NOMO-1 treated with dmso at 0.1 percent for 144 hours (cell line): ENCODE results near the gene PHLDA2.

Experiments
- DNase-seq: peaks from one replicate; lab custom pipeline; 2025; ENCODE audit not compliant: unreplicated experiment; lab: John Stamatoyannopoulos, UW

Gene PHLDA2

GRCh38 chr11:2928605-2929530, at the start of gene PHLDA2:
Gene PHLDA2, minus strand, starts transcription at chr11:2929420. Its CDS starts 56 bp downstream, at chr11:2929364.
- peak; percentile 47 for DNase-seq

GRCh38 chr11:2977113-2977512, 47.9 kb upstream of the PHLDA2 start:
- DNase-seq = no peak

- DNase-seq = no peak
Measured at GRCh38 chr11:2976294-2977063, 47.3 kb upstream of the PHLDA2 start.

- DNase-seq = peak; percentile 10
Measured at GRCh38 chr11:2975594-2975993, 46.4 kb upstream of the PHLDA2 start.

GRCh38 chr11:2974272-2974671, 45.1 kb upstream of the PHLDA2 start:
- DNase-seq = no peak

GRCh38 chr11:2968341-2968900, 39.2 kb upstream of the PHLDA2 start:
- DNase-seq = no peak

GRCh38 chr11:2964782-2965181, 35.6 kb upstream of the PHLDA2 start:
- no peak for DNase-seq

- no peak for DNase-seq
Measured at GRCh38 chr11:2963761-2964160, 34.5 kb upstream of the PHLDA2 start.

- peak; percentile 6 for DNase-seq
Measured at GRCh38 chr11:2963112-2963754, 34.0 kb upstream of the PHLDA2 start.

- no peak for DNase-seq
Measured at GRCh38 chr11:2961080-2961479, 31.9 kb upstream of the PHLDA2 start.

GRCh38 chr11:2960139-2960538, 30.9 kb upstream of the PHLDA2 start:
- DNase-seq = no peak

- peak; percentile 13 for DNase-seq
Measured at GRCh38 chr11:2958251-2958650, 29.0 kb upstream of the PHLDA2 start.

GRCh38 chr11:2955906-2956476, 26.8 kb upstream of the PHLDA2 start:
- no peak for DNase-seq

- DNase-seq = no peak
Measured at GRCh38 chr11:2954263-2954662, 25.0 kb upstream of the PHLDA2 start.

- peak; percentile 13 for DNase-seq
Measured at GRCh38 chr11:2952290-2952689, 23.1 kb upstream of the PHLDA2 start.

- DNase-seq = no peak
Measured at GRCh38 chr11:2951231-2952110, 22.3 kb upstream of the PHLDA2 start.

GRCh38 chr11:2950825-2951224, 21.6 kb upstream of the PHLDA2 start:
- DNase-seq = no peak

GRCh38 chr11:2949920-2950319, 20.7 kb upstream of the PHLDA2 start:
- no peak for DNase-seq

- DNase-seq = no peak
Measured at GRCh38 chr11:2947744-2948143, 18.5 kb upstream of the PHLDA2 start.

- no peak for DNase-seq
Measured at GRCh38 chr11:2945757-2946287, 16.6 kb upstream of the PHLDA2 start.
